HCT116 (cell line): ENCODE measurements around the gene VPS35L.

Experiments used
- CEBPB ChIP-seq: IDR thresholded peaks from 2 replicates; pipeline ENCODE4 v1.6.1; 2012; ENCODE audit warnings: low read depth
- EZH2 ChIP-seq: fragments of 200-600 bp; sonication (generic); IDR thresholded peaks from 2 replicates; pipeline ENCODE4 v1.6.1; 2017; ENCODE audit warnings: antibody characterized with exemption, mixed run types
- EZH2phosphoT487 ChIP-seq: fragments of 200-600 bp; IDR thresholded peaks from 2 replicates; pipeline ENCODE4 v1.6.1; 2018; ENCODE audit warnings: antibody characterized with exemption, borderline replicate concordance
- JUND ChIP-seq: IDR thresholded peaks from 2 replicates; pipeline ENCODE4 v1.6.1; 2012
- POLR2A ChIP-seq: IDR thresholded peaks from 2 replicates; pipeline ENCODE4 v1.7.0; 2011; ENCODE audit warnings: borderline replicate concordance; ENCODE audit not compliant: insufficient read depth, insufficient read length; ENCODE audit errors: extremely low read depth
- POLR2AphosphoS5 ChIP-seq: IDR thresholded peaks from 2 replicates; pipeline ENCODE4 v1.6.1; 2011; ENCODE audit warnings: mild to moderate bottlenecking, low read depth, low read length, moderate library complexity
- RAD21 ChIP-seq: IDR thresholded peaks from 2 replicates; pipeline ENCODE4 v1.6.1; 2012; ENCODE audit warnings: low read depth, mild to moderate bottlenecking
- SIN3A ChIP-seq: IDR thresholded peaks from 2 replicates; pipeline ENCODE4 v1.6.1; 2012; ENCODE audit warnings: low read depth
- YY1 ChIP-seq: IDR thresholded peaks from 2 replicates; pipeline ENCODE4 v1.6.1; 2011; ENCODE audit warnings: low read length, low read depth, moderate library complexity, mild to moderate bottlenecking; ENCODE audit not compliant: insufficient replicate concordance; ENCODE audit errors: extremely low read depth
- ZFX ChIP-seq: fragments of 450-650 bp; IDR thresholded peaks from 2 replicates; pipeline ENCODE4 v1.6.1; 2017
- ZNF274 ChIP-seq: fragments of 200-500 bp; sonication (Bioruptor generic); IDR thresholded peaks from 2 replicates; pipeline ENCODE4 v1.6.1; 2014; ENCODE audit warnings: mild to moderate bottlenecking, low read depth, low read length, inconsistent platforms
- TF ChIP-seq, protein P1 (sequence below), 3 experiments: fragments of 200-600 bp in 1 of 3; sonication (generic) in 1 of 3; IDR thresholded peaks in 2 of 3; conservative IDR thresholded peaks in 1 of 3; 2 replicates each; pipeline ENCODE4 v1.5.1; 2012 to 2017; ENCODE audit warnings: low read depth in 2 of 3, low read length in 2 of 3, antibody characterized with exemption in 1 of 3, borderline replicate concordance in 1 of 3, control low read depth in 1 of 3, mild to moderate bottlenecking in 1 of 3, mixed read lengths in 1 of 3, mixed run types in 1 of 3, moderate library complexity in 1 of 3; ENCODE audit not compliant: insufficient read depth in 1 of 3
- TF ChIP-seq, protein P2 (sequence below): IDR thresholded peaks from 2 replicates; pipeline ENCODE4 v1.6.1; 2012; ENCODE audit warnings: low read depth

DNA sequence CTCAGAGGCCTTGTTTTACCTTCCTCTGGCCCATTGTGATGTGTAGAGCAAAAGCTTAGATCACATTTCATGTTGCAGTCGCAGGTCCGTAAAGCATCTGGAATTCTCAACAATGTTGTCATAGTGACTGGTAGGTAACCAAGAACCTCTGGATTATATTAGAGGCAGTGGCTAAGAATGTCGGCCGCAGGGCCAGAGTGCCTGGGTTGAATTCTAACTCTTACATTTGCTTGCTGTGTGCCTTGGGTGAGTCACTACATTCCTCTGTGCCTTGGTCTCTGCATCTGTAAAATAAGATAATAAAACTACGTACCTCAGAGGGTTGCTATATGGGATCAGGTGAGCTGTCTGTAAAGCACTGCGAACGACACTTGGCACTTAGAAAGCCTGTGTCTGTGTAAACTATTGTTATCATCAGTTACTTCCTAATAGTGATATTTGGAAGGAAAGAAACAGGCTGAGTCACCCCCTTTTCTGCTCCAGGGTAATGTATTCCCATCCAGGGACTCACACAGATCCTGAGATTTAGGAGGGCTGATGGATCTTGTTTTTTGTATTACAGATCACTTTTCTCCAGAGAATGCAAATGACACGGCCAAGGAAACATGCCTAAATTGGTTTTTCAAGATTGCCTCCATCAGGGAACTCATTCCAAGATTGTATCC lies 52.2 kb downstream of the VPS35L start:
- TF ChIP-seq, protein P1, sequence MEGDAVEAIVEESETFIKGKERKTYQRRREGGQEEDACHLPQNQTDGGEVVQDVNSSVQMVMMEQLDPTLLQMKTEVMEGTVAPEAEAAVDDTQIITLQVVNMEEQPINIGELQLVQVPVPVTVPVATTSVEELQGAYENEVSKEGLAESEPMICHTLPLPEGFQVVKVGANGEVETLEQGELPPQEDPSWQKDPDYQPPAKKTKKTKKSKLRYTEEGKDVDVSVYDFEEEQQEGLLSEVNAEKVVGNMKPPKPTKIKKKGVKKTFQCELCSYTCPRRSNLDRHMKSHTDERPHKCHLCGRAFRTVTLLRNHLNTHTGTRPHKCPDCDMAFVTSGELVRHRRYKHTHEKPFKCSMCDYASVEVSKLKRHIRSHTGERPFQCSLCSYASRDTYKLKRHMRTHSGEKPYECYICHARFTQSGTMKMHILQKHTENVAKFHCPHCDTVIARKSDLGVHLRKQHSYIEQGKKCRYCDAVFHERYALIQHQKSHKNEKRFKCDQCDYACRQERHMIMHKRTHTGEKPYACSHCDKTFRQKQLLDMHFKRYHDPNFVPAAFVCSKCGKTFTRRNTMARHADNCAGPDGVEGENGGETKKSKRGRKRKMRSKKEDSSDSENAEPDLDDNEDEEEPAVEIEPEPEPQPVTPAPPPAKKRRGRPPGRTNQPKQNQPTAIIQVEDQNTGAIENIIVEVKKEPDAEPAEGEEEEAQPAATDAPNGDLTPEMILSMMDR (IDR thresholded peaks at IDR 0.05 in 2 of 3, conservative IDR thresholded peaks at IDR 0.05 in 1 of 3; ENCODE audit: borderline replicate concordance in 1 of 3, insufficient read depth in 1 of 3, low read depth in 2 of 3, low read length in 2 of 3), result no peak
- TF ChIP-seq ZNF274, result no peak
- no peak for TF ChIP-seq POLR2AphosphoS5
- no peak for TF ChIP-seq POLR2A
- TF ChIP-seq, protein P2, sequence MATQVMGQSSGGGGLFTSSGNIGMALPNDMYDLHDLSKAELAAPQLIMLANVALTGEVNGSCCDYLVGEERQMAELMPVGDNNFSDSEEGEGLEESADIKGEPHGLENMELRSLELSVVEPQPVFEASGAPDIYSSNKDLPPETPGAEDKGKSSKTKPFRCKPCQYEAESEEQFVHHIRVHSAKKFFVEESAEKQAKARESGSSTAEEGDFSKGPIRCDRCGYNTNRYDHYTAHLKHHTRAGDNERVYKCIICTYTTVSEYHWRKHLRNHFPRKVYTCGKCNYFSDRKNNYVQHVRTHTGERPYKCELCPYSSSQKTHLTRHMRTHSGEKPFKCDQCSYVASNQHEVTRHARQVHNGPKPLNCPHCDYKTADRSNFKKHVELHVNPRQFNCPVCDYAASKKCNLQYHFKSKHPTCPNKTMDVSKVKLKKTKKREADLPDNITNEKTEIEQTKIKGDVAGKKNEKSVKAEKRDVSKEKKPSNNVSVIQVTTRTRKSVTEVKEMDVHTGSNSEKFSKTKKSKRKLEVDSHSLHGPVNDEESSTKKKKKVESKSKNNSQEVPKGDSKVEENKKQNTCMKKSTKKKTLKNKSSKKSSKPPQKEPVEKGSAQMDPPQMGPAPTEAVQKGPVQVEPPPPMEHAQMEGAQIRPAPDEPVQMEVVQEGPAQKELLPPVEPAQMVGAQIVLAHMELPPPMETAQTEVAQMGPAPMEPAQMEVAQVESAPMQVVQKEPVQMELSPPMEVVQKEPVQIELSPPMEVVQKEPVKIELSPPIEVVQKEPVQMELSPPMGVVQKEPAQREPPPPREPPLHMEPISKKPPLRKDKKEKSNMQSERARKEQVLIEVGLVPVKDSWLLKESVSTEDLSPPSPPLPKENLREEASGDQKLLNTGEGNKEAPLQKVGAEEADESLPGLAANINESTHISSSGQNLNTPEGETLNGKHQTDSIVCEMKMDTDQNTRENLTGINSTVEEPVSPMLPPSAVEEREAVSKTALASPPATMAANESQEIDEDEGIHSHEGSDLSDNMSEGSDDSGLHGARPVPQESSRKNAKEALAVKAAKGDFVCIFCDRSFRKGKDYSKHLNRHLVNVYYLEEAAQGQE, result no peak
- no peak for TF ChIP-seq SIN3A
- TF ChIP-seq EZH2phosphoT487, result no peak
- TF ChIP-seq EZH2, result no peak
- no peak for TF ChIP-seq RAD21
- TF ChIP-seq JUND, result no peak
- no peak for TF ChIP-seq ZFX
- no peak for TF ChIP-seq YY1
- no peak for TF ChIP-seq CEBPB
